Body of pancreas (tissue), 4 donors: ENCODE measurements around the gene DNAH1.

Experiments used
- POLR2A ChIP-seq, 3 donors: fragments of 450-650 bp; IDR thresholded peaks; one replicate each; pipeline ENCODE4 v1.6.1; 2016; ENCODE audit warnings: antibody characterized with exemption in 3 of 3, mild to moderate bottlenecking in 2 of 3
- TF ChIP-seq, protein P1 (sequence below), 7 experiments: fragments of 450-650 bp in 4 of 7; fragments of 200-600 bp in 3 of 7; sonication (generic) in 3 of 7; IDR thresholded peaks; one replicate each; pipeline ENCODE4 v1.5.1; 2016 to 2019; ENCODE audit warnings: antibody characterized with exemption in 7 of 7

DNA sequence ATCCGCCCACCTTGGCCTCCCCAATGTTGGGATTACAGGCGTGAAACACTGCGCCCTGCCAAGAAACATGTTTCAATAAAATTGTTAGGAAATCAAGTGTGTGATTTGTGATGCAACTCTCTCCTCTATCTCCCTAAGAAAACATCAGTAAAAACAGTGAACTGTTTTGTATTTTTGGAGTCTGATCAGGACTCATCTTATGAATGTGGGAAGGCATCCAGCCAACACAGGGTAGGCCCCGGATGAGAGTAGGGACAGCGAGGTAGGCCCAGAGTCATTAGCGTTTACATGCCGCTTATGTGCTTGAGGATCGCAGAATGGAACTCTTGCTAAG is 29.4 kb upstream of the DNAH1 start:
- TF ChIP-seq, protein P1, sequence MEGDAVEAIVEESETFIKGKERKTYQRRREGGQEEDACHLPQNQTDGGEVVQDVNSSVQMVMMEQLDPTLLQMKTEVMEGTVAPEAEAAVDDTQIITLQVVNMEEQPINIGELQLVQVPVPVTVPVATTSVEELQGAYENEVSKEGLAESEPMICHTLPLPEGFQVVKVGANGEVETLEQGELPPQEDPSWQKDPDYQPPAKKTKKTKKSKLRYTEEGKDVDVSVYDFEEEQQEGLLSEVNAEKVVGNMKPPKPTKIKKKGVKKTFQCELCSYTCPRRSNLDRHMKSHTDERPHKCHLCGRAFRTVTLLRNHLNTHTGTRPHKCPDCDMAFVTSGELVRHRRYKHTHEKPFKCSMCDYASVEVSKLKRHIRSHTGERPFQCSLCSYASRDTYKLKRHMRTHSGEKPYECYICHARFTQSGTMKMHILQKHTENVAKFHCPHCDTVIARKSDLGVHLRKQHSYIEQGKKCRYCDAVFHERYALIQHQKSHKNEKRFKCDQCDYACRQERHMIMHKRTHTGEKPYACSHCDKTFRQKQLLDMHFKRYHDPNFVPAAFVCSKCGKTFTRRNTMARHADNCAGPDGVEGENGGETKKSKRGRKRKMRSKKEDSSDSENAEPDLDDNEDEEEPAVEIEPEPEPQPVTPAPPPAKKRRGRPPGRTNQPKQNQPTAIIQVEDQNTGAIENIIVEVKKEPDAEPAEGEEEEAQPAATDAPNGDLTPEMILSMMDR (IDR thresholded peaks at IDR 0.05): no peak
- no peak for TF ChIP-seq POLR2A (IDR thresholded peaks at IDR 0.05)
